ENCODE measurements around the gene MOV10L1.

GRCh38 chr22:50048836-50049235 lies 41.0 kb upstream of the MOV10L1 start:
- TF ChIP-seq CTCF (IDR thresholded peaks at IDR 0.05) (no peak), POLR2A (IDR thresholded peaks at IDR 0.05) (no peak)
